Osteoblast (primary cell): ENCODE data around the gene IDS. TPM values are rescaled to one million over a fixed set of nuclear protein-coding genes. Genes with fewer than 3 reads are reported as not detected.
"Not testable (repeated sequence)": the region's sequence is repeated elsewhere in the genome, so short reads cannot be mapped to it uniquely, and the experiment has no call there.

Source experiments
- DNase-seq: peaks from one replicate; pipeline ENCODE4 v3.0.0; 2011; ENCODE audit warnings: low spot score, mixed read lengths; ENCODE audit not compliant: insufficient read length; ENCODE audit errors: missing footprints
- H2AFZ ChIP-seq: 2 replicates; pipeline ENCODE4 v1.6.0; 2011; ENCODE audit warnings: mild to moderate bottlenecking, low read length
- H3K27ac ChIP-seq: 2 replicates; pipeline ENCODE4 v1.5.1; 2011; ENCODE audit warnings: mild to moderate bottlenecking, low read depth, low read length, moderate library complexity
- H3K27me3 ChIP-seq: 2 replicates; pipeline ENCODE4 v1.6.0; 2012; ENCODE audit warnings: mild to moderate bottlenecking, control low read depth, inconsistent platforms, low read length, moderate library complexity; ENCODE audit not compliant: insufficient read depth
- H3K36me3 ChIP-seq: 2 replicates; pipeline ENCODE4 v1.5.1; 2011; ENCODE audit warnings: mild to moderate bottlenecking, low read length, control low read depth, moderate library complexity; ENCODE audit not compliant: insufficient read depth
- H3K4me1 ChIP-seq: 2 replicates; pipeline ENCODE4 v1.5.1; 2011; ENCODE audit warnings: mild to moderate bottlenecking, low read length, control low read depth, moderate library complexity; ENCODE audit not compliant: insufficient read depth
- H3K4me2 ChIP-seq: 2 replicates; pipeline ENCODE4 v1.6.0; 2011; ENCODE audit warnings: mild to moderate bottlenecking, low read length; ENCODE audit not compliant: insufficient read depth
- H3K4me3 ChIP-seq: fragments of 200-600 bp; sonication (generic); 3 replicates; pipeline ENCODE4 v1.5.1; 2012; ENCODE audit warnings: mild to moderate bottlenecking, low read length, inconsistent platforms; ENCODE audit not compliant: insufficient read depth
- H3K79me2 ChIP-seq: 2 replicates; pipeline ENCODE4 v1.6.0; 2012; ENCODE audit warnings: mild to moderate bottlenecking, low read length, control low read depth, inconsistent platforms; ENCODE audit not compliant: insufficient read depth
- H3K9me3 ChIP-seq: 2 replicates; pipeline ENCODE4 v1.5.1; 2011; ENCODE audit warnings: low read depth, low read length, control low read depth
- H4K20me1 ChIP-seq: 2 replicates; pipeline ENCODE4 v1.6.0; 2012; ENCODE audit warnings: mild to moderate bottlenecking, low read length, control low read depth; ENCODE audit not compliant: insufficient read depth
- CTCF ChIP-seq: IDR thresholded peaks from 2 replicates; pipeline ENCODE4 v1.5.1; 2011; ENCODE audit warnings: mild to moderate bottlenecking, low read depth, low read length, moderate library complexity; ENCODE audit errors: extremely low read depth
- total RNA-seq: library from RNA; depleted of rRNA; stranded (reverse); fragments of >200 nt; gene quantifications from 2 replicates; pipeline ENCODE4 v1.2.3, GENCODE V29; 2012

The IDS gene
- total RNA-seq, 1 donor: 48.9 TPM

- Histone ChIP-seq H3K9me3 (no peaks in the 10 kb centered on the region), H3K27me3 (no peaks in the 10 kb centered on the region), H3K4me2 (no peak overlapping the region), H2AFZ (no peak overlapping the region), H3K4me1 (no peaks in the 10 kb centered on the region), H3K4me3 (no peak overlapping the region), H4K20me1 (no peaks in the 10 kb centered on the region), H3K79me2 (no peaks in the 10 kb centered on the region), H3K36me3 (no peaks in the 10 kb centered on the region), H3K27ac (no peak overlapping the region)
- no peak for DNase-seq
- no peak for TF ChIP-seq CTCF
Observed at GRCh38 chrX:149522916-149523315, 17.8 kb upstream of the IDS start.

GRCh38 chrX:149521438-149521837 lies 16.3 kb upstream of the IDS start:
- Histone ChIP-seq H2AFZ (no peak overlapping the region), H3K4me3 (no peak overlapping the region), H3K27ac (no peak overlapping the region), H3K4me2 (no peak overlapping the region), H3K4me1 (no peaks in the 10 kb centered on the region), H4K20me1 (no peaks in the 10 kb centered on the region), H3K27me3 (no peaks in the 10 kb centered on the region), H3K36me3 (no peaks in the 10 kb centered on the region), H3K9me3 (no peaks in the 10 kb centered on the region), H3K79me2 (no peaks in the 10 kb centered on the region)
- no peak for TF ChIP-seq CTCF
- DNase-seq: no peak

GRCh38 chrX:149520636-149521277 lies 15.7 kb upstream of the IDS start:
- not testable (repeated sequence) for H3K36me3 ChIP-seq, H3K4me2 ChIP-seq, H3K27me3 ChIP-seq, H3K27ac ChIP-seq, H4K20me1 ChIP-seq, DNase-seq, H3K4me3 ChIP-seq, H3K4me1 ChIP-seq, H3K79me2 ChIP-seq, H2AFZ ChIP-seq, H3K9me3 ChIP-seq

- H3K27me3 ChIP-seq: no peaks in the 10 kb centered on the region
- H4K20me1 ChIP-seq: no peaks in the 10 kb centered on the region
- H3K4me1 ChIP-seq: peaks cover 3% of the 10 kb centered on the region
- no peak for TF ChIP-seq CTCF
- no peak overlapping the region for H3K4me3 ChIP-seq
- H3K36me3 ChIP-seq: no peaks in the 10 kb centered on the region
- no peak overlapping the region for H3K4me2 ChIP-seq
- no peaks in the 10 kb centered on the region for H3K79me2 ChIP-seq
- no peak for DNase-seq
- H3K27ac ChIP-seq: no peak overlapping the region
- H3K9me3 ChIP-seq: no peaks in the 10 kb centered on the region
- no peak overlapping the region for H2AFZ ChIP-seq
Observed at GRCh38 chrX:149518236-149518635, 13.1 kb upstream of the IDS start.
